Colon (tissue), 2 donors: Measurements from ENCODE around the gene CDK9.
"Not testable (repeated sequence)": the region's sequence is repeated elsewhere in the genome, so short reads cannot be mapped to it uniquely, and the experiment has no call there.

Source experiments
- FAIRE-seq: peaks from 2 replicates; lab custom pipeline; 2012; peaks lifted over from hg19 to GRCh38; lab: Jason Lieb, UNC
- donor health status: control.
- donor health status: control.

Gene CDK9

GRCh38 chr9:127826253-127826913 lies 40.5 kb downstream of the CDK9 start:
- no peak for FAIRE-seq

DNA sequence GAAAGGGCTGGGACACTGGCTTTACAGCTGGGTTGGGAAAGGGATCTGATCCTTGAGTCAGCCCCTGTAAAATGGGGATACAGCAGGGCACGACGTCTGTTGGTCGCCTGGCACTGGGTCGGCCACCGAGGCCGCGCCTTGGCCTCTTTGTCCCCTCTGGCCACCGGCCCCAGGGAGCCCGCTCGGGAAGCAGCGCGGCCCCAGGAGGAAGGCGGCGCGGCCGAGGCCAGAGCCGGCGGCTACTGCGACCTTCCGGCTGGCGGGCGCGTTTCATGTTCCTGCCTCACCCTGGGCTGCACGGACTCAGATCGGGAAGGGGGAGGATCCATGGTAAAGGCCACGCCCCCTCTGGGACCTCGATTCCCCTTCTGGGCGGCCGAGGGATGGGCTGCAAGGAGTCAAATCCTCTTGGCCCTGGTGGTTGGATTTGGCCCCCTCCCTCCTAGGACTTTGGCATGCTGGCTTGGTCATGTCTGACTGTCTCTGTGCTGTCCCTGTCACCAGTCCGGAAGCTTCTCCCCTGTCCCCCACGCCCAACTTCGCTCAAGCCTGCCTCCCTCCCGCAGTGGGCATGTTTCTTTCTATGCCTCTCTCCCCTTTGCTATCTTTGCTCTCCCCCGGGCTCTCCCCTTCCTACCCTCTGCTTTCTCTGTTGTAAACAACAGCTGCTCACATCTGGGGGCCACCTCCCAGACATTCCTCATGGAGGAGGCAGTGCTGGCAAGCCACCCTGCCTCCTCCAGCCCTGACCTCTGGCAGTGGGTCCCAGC lies 42.6 kb downstream of the CDK9 start:
- FAIRE-seq, result no peak

- no peak for FAIRE-seq
Observed at GRCh38 chr9:127829205-127829906, 43.5 kb downstream of the CDK9 start.

GRCh38 chr9:127832248-127832647 lies 46.4 kb downstream of the CDK9 start:
- FAIRE-seq, result no peak

GRCh38 chr9:127833555-127833954 lies 47.7 kb downstream of the CDK9 start:
- FAIRE-seq, result no peak

GRCh38 chr9:127835991-127836516 lies 50.2 kb downstream of the CDK9 start:
- FAIRE-seq, result no peak

- not testable (repeated sequence) for FAIRE-seq
Observed at GRCh38 chr9:127836561-127836960, 50.7 kb downstream of the CDK9 start.

GRCh38 chr9:127837346-127837745 lies 51.5 kb downstream of the CDK9 start:
- no peak for FAIRE-seq

DNA sequence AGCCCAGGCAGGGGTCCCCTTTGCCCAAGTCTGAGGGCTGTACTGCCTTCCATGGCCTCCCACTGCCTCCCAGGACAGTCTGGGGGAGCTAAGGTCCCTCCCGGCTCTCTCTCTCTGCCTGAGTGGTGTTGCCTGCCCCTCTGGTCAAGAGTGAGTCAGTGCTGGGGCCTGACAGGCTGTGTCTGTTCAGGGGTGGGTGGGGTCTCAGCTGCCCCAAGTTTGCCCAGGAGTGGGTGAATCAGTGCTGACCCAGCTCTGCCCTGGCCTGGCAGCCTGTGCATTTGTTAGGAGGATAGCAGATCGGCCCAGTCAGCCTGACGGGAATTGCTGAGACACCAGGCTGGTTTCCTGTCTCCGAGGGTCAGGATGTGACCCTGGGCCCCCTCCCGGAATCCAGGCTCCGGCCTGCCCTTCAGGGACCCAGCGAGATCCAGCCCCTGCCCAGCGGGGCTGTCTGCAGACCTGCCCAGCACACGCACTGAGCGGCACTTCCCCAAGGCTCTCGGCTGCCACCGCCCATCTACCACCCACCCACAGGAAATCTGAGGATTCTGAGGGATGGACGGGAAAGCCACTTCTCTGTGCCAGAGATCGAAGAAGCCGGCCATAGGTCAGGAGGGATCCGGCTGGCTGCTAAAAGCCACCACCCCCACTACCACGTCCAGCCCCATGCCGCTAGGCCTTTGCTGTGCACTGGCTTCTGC lies 52.7 kb downstream of the CDK9 start:
- FAIRE-seq, result no peak
